ENCODE measurements around the gene SPRR2E. TPM values are rescaled to one million over a fixed set of nuclear protein-coding genes. Genes with fewer than 3 reads are reported as not detected.
"Not testable (repeated sequence)": the region's sequence is repeated elsewhere in the genome, so short reads cannot be mapped to it uniquely, and the experiment has no call there.

The SPRR2E gene
- 100 to 1,000 TPM in 2 of 4 donors, 10 to 100 TPM in 2; 10.8 to 314 (median 156) TPM for total RNA-seq

GRCh38 chr1:153094426-153094825 is at the start of gene SPRR2E:
SPRR2E (minus strand) TSS chr1:153094526; CDS start chr1:153093751, 775 bp downstream.
- H3K27ac ChIP-seq = no peak within 1 kb of the TSS
- no peak within 1 kb of the TSS for H3K4me3 ChIP-seq
- DNase-seq (ENCODE audit: low spot score in 2 of 2) = no peak
- H3K4me1 ChIP-seq = no peaks in the 10 kb centered on the region
- no peaks in the 10 kb centered on the region for H3K9me3 ChIP-seq
- H3K27me3 ChIP-seq = no peaks in the 10 kb centered on the region
- no peak for TF ChIP-seq EP300 (IDR thresholded peaks at IDR 0.05)
- TF ChIP-seq POLR2A (IDR thresholded peaks at IDR 0.05) = no peak
- no peak for TF ChIP-seq CTCF (IDR thresholded peaks at IDR 0.05)
- no peak for TF ChIP-seq POLR2AphosphoS5 (IDR thresholded peaks at IDR 0.05)
- H3K36me3 ChIP-seq = no peaks in the 10 kb centered on the region

- Histone ChIP-seq H3K4me3 (no peak overlapping the region), H3K27me3 (no peaks in the 10 kb centered on the region), H3K9me3 (no peaks in the 10 kb centered on the region), H3K27ac (no peak overlapping the region), H3K4me1 (no peaks in the 10 kb centered on the region), H3K36me3 (no peaks in the 10 kb centered on the region)
- DNase-seq (ENCODE audit: low spot score in 2 of 2) = no peak
- WGBS = 83% methylated on average over 3 of the region's 3 CpGs
- TF ChIP-seq POLR2A (IDR thresholded peaks at IDR 0.05) (no peak), EP300 (IDR thresholded peaks at IDR 0.05) (no peak), POLR2AphosphoS5 (IDR thresholded peaks at IDR 0.05) (no peak), CTCF (IDR thresholded peaks at IDR 0.05) (no peak)
These were observed 47.1 kb upstream of the SPRR2E start for GRCh38 chr1:153141377-153141776.

GRCh38 chr1:153140484-153140883 is 46.2 kb upstream of the SPRR2E start:
- Histone ChIP-seq H3K9me3 (no peaks in the 10 kb centered on the region), H3K36me3 (no peaks in the 10 kb centered on the region), H3K4me3 (no peak overlapping the region), H3K27ac (no peak overlapping the region), H3K27me3 (no peaks in the 10 kb centered on the region), H3K4me1 (no peaks in the 10 kb centered on the region)
- WGBS = 80% methylated on average over 3 of the region's 3 CpGs
- DNase-seq (ENCODE audit: low spot score in 2 of 2) = no peak
- no peak for TF ChIP-seq EP300 (IDR thresholded peaks at IDR 0.05)
- no peak for TF ChIP-seq CTCF (IDR thresholded peaks at IDR 0.05)
- TF ChIP-seq POLR2A (IDR thresholded peaks at IDR 0.05) = no peak
- no peak for TF ChIP-seq POLR2AphosphoS5 (IDR thresholded peaks at IDR 0.05)

GRCh38 chr1:153133743-153134142 is 39.4 kb upstream of the SPRR2E start:
- DNase-seq (ENCODE audit: low spot score in 2 of 2) = no peak
- WGBS = no CpG with 5 or more reads among the region's 2 CpGs
- no peak for TF ChIP-seq POLR2AphosphoS5 (IDR thresholded peaks at IDR 0.05)
- no peak for TF ChIP-seq CTCF (IDR thresholded peaks at IDR 0.05)
- no peak for TF ChIP-seq EP300 (IDR thresholded peaks at IDR 0.05)
- no peak for TF ChIP-seq POLR2A (IDR thresholded peaks at IDR 0.05)
- no peak overlapping the region for H3K4me3 ChIP-seq
- H3K4me1 ChIP-seq = no peaks in the 10 kb centered on the region
- H3K9me3 ChIP-seq = no peaks in the 10 kb centered on the region
- no peaks in the 10 kb centered on the region for H3K36me3 ChIP-seq
- no peaks in the 10 kb centered on the region for H3K27me3 ChIP-seq
- no peak overlapping the region for H3K27ac ChIP-seq

GRCh38 chr1:153133267-153133666 is 38.9 kb upstream of the SPRR2E start:
- no peaks in the 10 kb centered on the region for H3K4me1 ChIP-seq
- H3K27ac ChIP-seq = no peak overlapping the region
- no peak for TF ChIP-seq CTCF (IDR thresholded peaks at IDR 0.05)
- TF ChIP-seq EP300 (IDR thresholded peaks at IDR 0.05) = no peak
- H3K27me3 ChIP-seq = no peaks in the 10 kb centered on the region
- no peaks in the 10 kb centered on the region for H3K9me3 ChIP-seq
- no peak for DNase-seq (ENCODE audit: low spot score in 2 of 2)
- no peak overlapping the region for H3K4me3 ChIP-seq
- 83% methylated on average over 1 of the region's 1 CpG for WGBS
- H3K36me3 ChIP-seq = no peaks in the 10 kb centered on the region

GRCh38 chr1:153128688-153129087 is 34.4 kb upstream of the SPRR2E start:
- H3K27me3 ChIP-seq; H3K4me1 ChIP-seq; H3K27ac ChIP-seq; H3K9me3 ChIP-seq; DNase-seq (ENCODE audit: low spot score in 2 of 2); H3K36me3 ChIP-seq; H3K4me3 ChIP-seq: not testable (repeated sequence)
- WGBS = 91% methylated on average over 4 of the region's 4 CpGs
